Measurements from ENCODE around the gene GFOD2.

The GFOD2 gene

GRCh38 chr16:67656344-67657016 lies 62.6 kb downstream of the GFOD2 start:
- DNase-seq, result no peak

- DNase-seq, result no peak
Measured at GRCh38 chr16:67655363-67655762, 63.8 kb downstream of the GFOD2 start.

GRCh38 chr16:67654403-67654911 lies 64.7 kb downstream of the GFOD2 start:
- no peak for DNase-seq

- DNase-seq, result no peak
Measured at GRCh38 chr16:67653789-67654402, 65.2 kb downstream of the GFOD2 start.

- no peak for DNase-seq
Measured at GRCh38 chr16:67653128-67653788, 65.9 kb downstream of the GFOD2 start.

GRCh38 chr16:67652578-67653127 lies 66.5 kb downstream of the GFOD2 start:
- no peak for DNase-seq

GRCh38 chr16:67651847-67652246 lies 67.3 kb downstream of the GFOD2 start:
- DNase-seq, result no peak

GRCh38 chr16:67651039-67651438 lies 68.1 kb downstream of the GFOD2 start:
- no peak for DNase-seq

GRCh38 chr16:67650023-67650422 lies 69.1 kb downstream of the GFOD2 start:
- DNase-seq, result no peak

GRCh38 chr16:67649494-67649931 lies 69.6 kb downstream of the GFOD2 start:
- no peak for DNase-seq

GRCh38 chr16:67648764-67649407 lies 70.2 kb downstream of the GFOD2 start:
- no peak for DNase-seq

- DNase-seq, result no peak
Measured at GRCh38 chr16:67648088-67648763, 70.9 kb downstream of the GFOD2 start.

GRCh38 chr16:67647681-67648080 lies 71.4 kb downstream of the GFOD2 start:
- DNase-seq, result no peak

- no peak for DNase-seq
Measured at GRCh38 chr16:67647111-67647651, 71.9 kb downstream of the GFOD2 start.

GRCh38 chr16:67645397-67646121 lies 73.6 kb downstream of the GFOD2 start:
- DNase-seq, result no peak

GRCh38 chr16:67644038-67644437 lies 75.1 kb downstream of the GFOD2 start:
- DNase-seq, result no peak

GRCh38 chr16:67641779-67642708 lies 77.1 kb downstream of the GFOD2 start:
- DNase-seq, result no peak

- DNase-seq, result no peak
Measured at GRCh38 chr16:67637625-67638024, 81.5 kb downstream of the GFOD2 start.

GRCh38 chr16:67636713-67637112 lies 82.4 kb downstream of the GFOD2 start:
- no peak for DNase-seq

- no peak for DNase-seq
Measured at GRCh38 chr16:67632415-67633172, 86.5 kb downstream of the GFOD2 start.
